Activated CD8-positive, alpha-beta memory T cell treated with anti-CD3 and anti-CD28 coated beads for 36 hours (primary cell): ENCODE data around the gene PRKAR1B. TPM values are rescaled to one million over a fixed set of nuclear protein-coding genes. Genes with fewer than 3 reads are reported as not detected.
"Not testable (repeated sequence)": the region's sequence is repeated elsewhere in the genome, so short reads cannot be mapped to it uniquely, and the experiment has no call there.

Experiments used
- CTCF ChIA-PET: fragments of 350-600 bp; sonication (Branson Sonifier 250); formaldehyde crosslinking; loops from one replicate; lab custom pipeline; 2021; ENCODE audit warnings: antibody characterized with exemption; lab: Charles Lee
- POLR2A ChIA-PET: fragments of 350-600 bp; sonication (Branson Sonifier 250); formaldehyde crosslinking; loops from one replicate; lab custom pipeline; 2021; ENCODE audit warnings: antibody characterized with exemption; lab: Charles Lee
- total RNA-seq, 2 experiments: library from RNA; stranded (reverse); gene quantifications; one replicate each; pipeline ENCODE4 v1.2.3, GENCODE V29; 2021

PRKAR1B gene
- total RNA-seq, 2 experiments from 2014 or later: 33.5 to 34.5 TPM

DNA sequence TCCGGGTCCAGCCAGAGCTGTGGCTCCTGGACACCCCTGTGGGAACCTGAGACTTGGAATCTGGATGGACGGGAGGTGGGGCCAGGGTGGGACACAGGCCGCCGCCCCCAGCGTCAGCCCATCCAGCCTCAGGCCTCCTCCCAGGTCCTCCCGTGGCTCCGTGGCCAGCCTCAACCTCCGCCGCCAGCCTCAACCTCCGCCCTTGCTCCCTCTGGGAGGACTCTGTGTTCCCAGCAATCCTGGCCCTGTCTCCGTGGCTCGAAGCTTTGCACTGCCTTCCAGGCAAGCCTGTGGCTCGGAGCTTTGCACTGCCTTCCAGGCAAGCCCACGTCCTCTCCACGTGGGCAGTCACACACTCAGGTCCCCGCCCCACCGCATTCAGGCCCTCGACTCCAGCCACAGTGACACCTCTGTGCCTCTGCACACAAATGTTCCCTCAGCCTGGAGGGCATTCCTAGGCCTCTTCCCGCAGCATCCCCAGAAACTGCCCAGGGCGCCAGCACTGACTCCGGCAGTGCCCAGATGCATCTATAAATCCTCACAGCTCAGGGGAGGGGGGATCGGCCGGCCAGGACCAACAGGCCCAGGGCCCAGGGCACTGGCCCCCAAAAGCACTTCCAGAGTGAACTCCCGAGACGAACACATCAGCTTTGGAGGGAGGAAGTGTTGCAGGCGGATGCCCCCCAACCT, 162.8 kb downstream of the PRKAR1B start:
- ChIA-PET POLR2A (no interaction called here), CTCF (no interaction called here)

GRCh38 chr7:563629-564170, 163.4 kb downstream of the PRKAR1B start:
- ChIA-PET CTCF (no interaction called here), POLR2A (no interaction called here)

DNA sequence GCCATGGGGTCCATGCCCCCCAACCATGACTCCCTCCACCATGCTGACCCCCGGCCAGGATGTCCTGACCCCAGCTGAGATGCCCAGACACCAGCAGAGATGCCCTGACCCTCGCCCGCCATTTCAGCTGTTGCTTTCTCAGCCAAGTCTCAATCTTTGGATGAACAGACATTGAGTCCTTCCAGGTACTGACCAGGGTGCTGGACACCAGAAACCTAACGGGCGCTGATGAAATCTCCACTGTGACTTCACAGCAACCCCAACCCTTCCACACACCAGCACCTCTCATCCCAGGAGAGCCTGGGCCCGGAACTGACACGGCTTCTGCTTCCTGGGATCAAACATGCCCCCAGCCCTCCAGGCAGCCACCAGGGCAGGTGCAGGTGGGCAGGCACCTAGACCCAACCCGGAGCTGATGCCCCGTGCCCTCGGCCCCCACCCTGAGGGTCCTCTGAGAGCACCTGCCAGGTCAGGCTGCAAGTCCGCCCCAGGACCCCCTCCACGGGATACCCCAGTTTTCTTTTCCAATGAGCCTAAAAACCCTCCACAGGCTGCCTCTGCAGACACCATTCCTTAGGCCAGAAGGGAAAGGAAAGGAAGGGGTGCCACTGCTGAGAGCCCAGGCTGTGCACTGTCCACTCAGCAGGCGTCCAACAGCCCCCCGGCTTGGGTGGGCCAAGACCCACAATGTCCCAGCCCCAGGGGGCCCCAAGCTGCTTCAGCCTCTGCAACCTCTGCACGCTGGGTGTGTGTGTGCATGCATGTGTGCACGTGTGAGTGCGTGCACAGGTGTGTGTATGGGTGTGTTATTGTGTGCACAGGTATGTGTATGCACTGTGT, 164.1 kb downstream of the PRKAR1B start:
- ChIA-PET CTCF (no interaction called here), POLR2A (no interaction called here)

DNA sequence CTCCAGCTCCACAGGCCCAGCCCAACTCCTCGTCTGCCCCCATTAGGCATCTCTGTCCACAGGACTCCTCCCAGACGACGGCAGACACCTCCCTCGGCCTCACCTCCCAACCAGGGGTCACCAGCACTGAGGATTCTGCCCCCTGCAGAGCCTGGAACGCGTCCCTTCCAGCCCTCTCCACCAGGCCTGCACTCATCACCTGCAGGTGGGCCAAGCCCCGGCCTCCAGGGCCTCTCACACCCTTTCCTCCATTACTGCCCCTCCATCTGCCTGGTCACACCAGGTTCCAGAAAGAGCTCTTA, 164.8 kb downstream of the PRKAR1B start:
- ChIA-PET POLR2A (no interaction called here), CTCF (no interaction called here)

DNA sequence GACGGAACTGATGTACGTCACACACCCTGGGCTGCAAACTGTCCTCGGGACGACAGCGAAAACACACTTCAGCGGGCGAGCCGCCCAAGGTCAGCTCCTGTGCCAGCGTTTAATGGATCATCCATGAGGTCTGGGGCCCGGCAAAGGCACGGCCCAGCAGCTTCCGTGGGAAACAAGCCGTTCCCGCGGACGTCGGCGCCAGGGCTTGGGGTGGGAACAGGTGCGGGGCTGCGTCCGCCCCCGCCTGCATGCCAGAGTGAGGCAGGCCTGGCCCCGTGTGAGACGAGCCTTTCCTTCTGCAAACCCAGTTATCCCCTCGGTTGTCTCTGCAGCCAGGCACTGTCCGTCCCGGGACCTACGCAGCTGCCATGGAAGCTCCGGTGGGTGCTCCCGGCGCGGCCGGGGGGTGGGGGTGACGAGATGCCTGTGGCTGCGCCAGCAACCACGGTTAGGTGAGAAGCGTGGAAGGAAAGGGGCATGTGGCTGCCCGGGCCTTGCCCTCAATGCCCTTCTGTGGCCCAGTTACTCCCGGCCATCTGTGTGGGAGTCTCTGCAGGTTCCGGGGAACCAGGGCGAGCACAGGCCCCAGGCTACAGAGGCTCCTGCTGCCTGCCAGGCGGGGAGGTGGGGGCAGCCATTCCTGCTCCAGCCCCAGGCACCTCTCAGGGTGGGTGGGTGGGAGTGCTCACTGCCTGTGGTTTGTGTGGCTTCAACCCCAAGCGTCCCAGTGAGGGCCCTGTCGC, 165.3 kb downstream of the PRKAR1B start:
- ChIA-PET POLR2A (no interaction called here), CTCF (no interaction called here)

GRCh38 chr7:560966-561630, 166.0 kb downstream of the PRKAR1B start:
- ChIA-PET CTCF (no interaction called here), POLR2A (interaction anchor here (0.6 kb wide), 1 partner anchor 25 kb away, joined by 3 read pairs; no protein-coding TSS in a partner anchor)

- ChIA-PET CTCF (no interaction called here), POLR2A (no interaction called here)
Measured at GRCh38 chr7:559396-559705, 167.7 kb downstream of the PRKAR1B start.

GRCh38 chr7:557558-557881, 169.6 kb downstream of the PRKAR1B start:
- ChIA-PET POLR2A (no interaction called here), CTCF (no interaction called here)

- ChIA-PET CTCF (no interaction called here), POLR2A (no interaction called here)
Measured at GRCh38 chr7:556837-557557, 170.1 kb downstream of the PRKAR1B start.

DNA sequence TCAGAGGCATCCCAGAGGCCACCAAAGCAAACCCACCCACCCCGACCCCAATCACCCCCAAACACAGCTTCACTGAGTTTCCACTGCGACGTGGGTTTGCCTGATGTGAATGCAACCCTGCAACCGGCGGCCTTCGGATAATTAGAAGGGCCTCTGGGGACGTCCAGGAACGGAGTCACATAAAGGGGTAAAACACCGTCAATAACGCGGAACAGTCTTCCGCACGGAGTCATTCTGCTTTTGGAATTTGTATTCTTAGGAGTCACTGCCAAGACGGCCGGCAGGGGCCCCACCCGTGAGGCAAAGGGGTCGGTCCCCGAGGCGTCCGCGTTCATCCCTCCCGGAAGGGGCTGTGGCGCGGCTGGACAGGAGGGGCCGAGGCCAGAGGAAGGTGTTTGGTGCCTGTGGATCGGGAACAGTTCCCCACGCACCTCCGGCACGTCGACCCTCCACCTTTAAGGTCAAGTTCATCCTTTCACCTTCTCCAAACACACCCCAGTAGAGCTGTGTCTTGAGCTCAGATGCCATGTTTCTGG, 170.7 kb downstream of the PRKAR1B start:
- CTCF ChIA-PET: no interaction called here
- POLR2A ChIA-PET: no interaction called here

- CTCF ChIA-PET: no interaction called here
Measured at GRCh38 chr7:555551-556160, 171.4 kb downstream of the PRKAR1B start.

DNA sequence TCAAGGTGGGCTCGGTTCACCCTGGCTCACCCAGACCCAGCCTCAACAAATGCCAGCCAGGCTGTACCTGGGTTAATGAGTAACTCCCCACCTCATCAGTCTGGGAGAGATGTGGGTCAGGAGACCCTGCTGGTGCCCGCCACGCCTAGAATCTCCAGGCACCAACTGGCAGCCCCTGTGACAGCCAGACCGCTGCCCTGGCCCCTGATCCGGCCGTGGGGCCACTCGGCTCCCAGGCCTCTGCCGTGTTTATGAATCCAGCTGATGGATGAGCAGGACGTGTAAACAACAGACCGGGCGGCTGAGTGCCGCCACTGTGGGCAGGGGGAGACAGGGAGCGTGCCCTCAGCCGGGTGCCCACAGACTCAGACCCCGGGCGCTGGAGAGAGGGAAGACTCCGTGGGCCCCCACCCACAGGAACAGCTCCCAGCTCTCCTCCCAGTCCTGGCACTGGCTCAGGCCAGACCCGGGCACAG, 173.4 kb downstream of the PRKAR1B start:
- CTCF ChIA-PET: no interaction called here
- POLR2A ChIA-PET: no interaction called here

More at GRCh38 chr7:555551-556160, 171.4 kb downstream of the PRKAR1B start:
- POLR2A ChIA-PET: no interaction called here

- CTCF ChIA-PET: no interaction called here
Measured at GRCh38 chr7:552868-553635, 174.0 kb downstream of the PRKAR1B start.

GRCh38 chr7:552151-552867, 174.8 kb downstream of the PRKAR1B start:
- POLR2A ChIA-PET, CTCF ChIA-PET: not testable (repeated sequence)

More at GRCh38 chr7:552868-553635, 174.0 kb downstream of the PRKAR1B start:
- POLR2A ChIA-PET: no interaction called here

DNA sequence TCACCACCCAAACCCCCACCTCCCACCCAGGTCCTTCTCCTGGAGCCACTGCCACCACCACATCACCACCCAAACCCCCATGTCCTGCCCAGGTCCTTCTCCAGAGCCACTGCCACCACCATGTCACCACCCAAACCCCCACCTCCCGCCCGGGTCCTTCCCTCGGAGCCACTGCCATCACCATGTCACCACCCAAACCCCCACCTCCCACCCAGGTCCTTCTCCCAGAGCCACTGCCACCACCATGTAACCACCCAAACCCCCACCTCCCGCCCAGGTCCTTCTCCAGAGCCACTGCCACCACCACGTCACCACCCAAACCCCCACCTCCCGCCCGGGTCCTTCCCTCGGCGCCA, 175.5 kb downstream of the PRKAR1B start:
- CTCF ChIA-PET, POLR2A ChIA-PET: not testable (repeated sequence)

DNA sequence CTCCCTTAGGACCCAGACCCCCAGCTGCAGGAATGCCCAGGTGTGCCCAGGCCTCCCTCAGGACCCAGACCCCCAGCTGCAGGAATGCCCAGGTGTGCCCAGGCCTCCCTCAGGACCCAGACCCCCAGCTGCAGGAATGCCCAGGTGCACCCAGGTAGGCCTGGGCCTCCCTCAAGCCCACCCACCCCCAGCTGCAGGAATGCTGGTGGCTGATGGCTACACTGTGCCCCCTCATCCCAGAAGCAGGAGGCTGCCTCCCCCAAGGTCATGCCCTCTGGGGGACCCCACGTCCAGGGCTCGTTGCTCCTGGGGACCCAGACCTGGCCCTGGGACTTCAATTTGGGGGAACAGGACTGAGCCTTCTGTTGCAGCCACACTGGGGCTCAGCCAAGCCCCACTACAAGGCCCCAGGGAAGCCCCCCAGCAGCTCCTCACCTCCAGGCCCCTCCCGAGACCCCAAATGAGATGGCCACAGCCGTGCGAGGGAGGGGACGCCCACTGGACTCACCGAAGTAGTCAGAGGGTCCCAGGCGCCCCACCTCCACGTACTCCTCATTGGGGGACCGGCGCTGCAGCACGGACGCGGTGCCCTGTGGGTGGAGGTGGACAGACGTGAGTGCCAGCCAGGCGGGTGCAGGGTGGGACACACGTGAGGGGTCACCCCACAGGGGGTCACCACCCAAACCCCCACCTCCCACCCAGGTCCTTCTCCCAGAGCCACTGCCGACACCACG, 176.0 kb downstream of the PRKAR1B start:
- CTCF ChIA-PET: no interaction called here
- POLR2A ChIA-PET: no interaction called here
